GM12878 (cell line): ENCODE results near the gene LSR. TPM values are rescaled to one million over a fixed set of nuclear protein-coding genes. Genes with fewer than 3 reads are reported as not detected.

Experiments
- BCL11A ChIP-seq: IDR thresholded peaks from 2 replicates; pipeline ENCODE4 v1.6.1; 2011; ENCODE audit warnings: low read depth, low read length
- CEBPZ ChIP-seq: fragments of 150-350 bp; IDR thresholded peaks from 2 replicates; pipeline ENCODE4 v1.6.1; 2016; ENCODE audit warnings: low read depth, low read length
- DPF2 ChIP-seq: fragments of 450-650 bp; IDR thresholded peaks from 2 replicates; pipeline ENCODE4 v1.6.1; 2017; ENCODE audit warnings: mild to moderate bottlenecking
- IRF5 ChIP-seq: fragments of 450-650 bp; IDR thresholded peaks from 2 replicates; pipeline ENCODE4 v1.6.1; 2017; ENCODE audit warnings: borderline replicate concordance
- JUND ChIP-seq: IDR thresholded peaks from 2 replicates; pipeline ENCODE4 v1.6.1; 2012; ENCODE audit warnings: low read depth, mild to moderate bottlenecking, low read length, improper control_type of control experiment, moderate library complexity
- RCOR1 ChIP-seq: conservative IDR thresholded peaks from 2 replicates; pipeline ENCODE4 v1.6.1; 2012; ENCODE audit warnings: low read depth, low read length, improper control_type of control experiment
- ZBTB40 ChIP-seq: fragments of 450-650 bp; IDR thresholded peaks from 2 replicates; pipeline ENCODE4 v1.6.1; 2016; ENCODE audit warnings: mild to moderate bottlenecking, moderate library complexity, borderline replicate concordance
- polyA plus RNA-seq, 11 experiments: library from polyadenylated mRNA; depleted of rRNA in 4 of 11; unstranded in 6 of 11; stranded (reverse) in 5 of 11; fragments of >200 nt; fragmentation: Nextera tagmentation in 4 of 11; fragmentation: Illumina TruSeq in 1 of 11; extraction: Ambion mirVana in 4 of 11; extraction: Trizol in 1 of 11; gene quantifications; 1 replicate in 1 of 11; 2 replicates in 10 of 11; pipeline versions ENCODE4 v1.2.1 to v1.2.3, GENCODE V29; 2011 to 2016; ENCODE audit warnings: inconsistent platforms in 2 of 11, missing spikeins in 2 of 11, low read depth in 1 of 11
- total RNA-seq, 4 experiments: library from RNA; depleted of rRNA in 3 of 4; stranded (reverse); fragments of >200 nt in 3 of 4; fragmentation: Illumina TruSeq in 1 of 4; extraction: Trizol in 1 of 4; gene quantifications; 2 replicates each; pipeline versions ENCODE4 v1.2.1 to v1.2.3, GENCODE V29; 2013 to 2021

The LSR gene
- total and polyA plus RNA-seq, 10 of the 15 experiments (the other 5 are each of a cell fraction or from before 2014, with no cell fraction given), result 0.26 to 53.9 (median 26.3) TPM

GRCh38 chr19:35248310-35249145 lies at the start of gene LSR (continued):
- TF ChIP-seq CEBPZ, result no peak
- TF ChIP-seq IRF5, result no peak
- peak; percentile 77; the same call in 1 of the 2 replicates for TF ChIP-seq ZBTB40
- peak; percentile 94 for TF ChIP-seq JUND
- TF ChIP-seq RCOR1, result no peak
- TF ChIP-seq BCL11A, result no peak
- TF ChIP-seq DPF2, result no peak; the same call in 1 of the 2 replicates
